Measurements from ENCODE around the gene SPSB4.

GRCh38 chr3:141077631-141078030 is 26.5 kb downstream of the SPSB4 start:
- TF ChIP-seq MAFK (IDR thresholded peaks at IDR 0.05; ENCODE audit: low read depth, low read length) (no peak), EZH2 (IDR thresholded peaks at IDR 0.05; ENCODE audit: low read depth, low read length, severe bottlenecking) (no peak), CTCF (IDR thresholded peaks at IDR 0.05; ENCODE audit: control extremely low read depth in 1 of 3, insufficient read depth in 1 of 3, low read depth in 1 of 3, low read length in 3 of 3) (no peak), CHD1 (IDR thresholded peaks at IDR 0.05; ENCODE audit: low read depth, low read length) (no peak), RFX5 (IDR thresholded peaks at IDR 0.05; ENCODE audit: borderline replicate concordance, low read depth, low read length) (no peak), TEAD4 (IDR thresholded peaks at IDR 0.05; ENCODE audit: low read depth, low read length) (no peak), POLR2A (IDR thresholded peaks at IDR 0.05; ENCODE audit: control extremely low read depth in 1 of 2, low read depth in 2 of 2, low read length in 2 of 2) (no peak)

Measured in H1 (cell line).